HCT116 (cell line): ENCODE measurements around the gene EYA4. TPM values are rescaled to one million over a fixed set of nuclear protein-coding genes. Genes with fewer than 3 reads are reported as not detected.
A peak's percentile ranks its signal among the peaks of the same experiment; 100 is the strongest.

Experiments
- ATAC-seq: fragments of 200-7000 bp; cut with Tn5 transposase; 2 replicates; pipeline ENCODE4 v1.9.1; 2020; ENCODE audit warnings: mild to moderate bottlenecking, moderate library complexity
- BruUV-seq: library from RNA; stranded (reverse); fragments of 400-500 nt; replicated peaks from 2 replicates; lab custom pipeline; 2021; lab: Mats Ljungman, UMichigan
- CTCF ChIA-PET: fragments of 300-600 bp; sonication (Branson Sonifier 250); formaldehyde crosslinking; loops from one replicate; lab custom pipeline; 2021; ENCODE audit warnings: antibody characterized with exemption; lab: Charles Lee
- POLR2A ChIA-PET: fragments of 300-600, 350-600 bp; sonication (Branson Sonifier 250); formaldehyde crosslinking; loops from one replicate; lab custom pipeline; 2021; ENCODE audit warnings: antibody characterized with exemption; lab: Charles Lee
- RAD21 ChIA-PET, 2 experiments: fragments of 300-600 bp; sonication (Branson Sonifier 250); formaldehyde crosslinking; loops; one replicate each; lab custom pipeline; 2023; ENCODE audit warnings: low total read pairs in 2 of 2; ENCODE audit not compliant: uncharacterized antibody in 2 of 2, unreplicated experiment in 2 of 2, low non-redundant PET in 1 of 2; lab: Charles Lee
- DNase-seq: peaks from one replicate; pipeline ENCODE4 v3.0.0-alpha.2; 2010; ENCODE audit warnings: low read depth, low spot score
- H2AFZ ChIP-seq: fragments of 200-600 bp; shearing (Covaris generic), sonication (generic); 2 replicates; pipeline ENCODE4 v1.6.1; 2017; ENCODE audit warnings: low read depth, mixed run types, mixed read lengths, antibody characterized with exemption, low read length; ENCODE audit not compliant: poor library complexity, severe bottlenecking
- H3K27ac ChIP-seq: 2 replicates; pipeline ENCODE4 v1.5.1; 2012; ENCODE audit warnings: low read depth, low read length
- H3K27me3 ChIP-seq: fragments of 200-600 bp; sonication (generic); 2 replicates; pipeline ENCODE4 v1.6.1; 2016; ENCODE audit warnings: mixed run types, low read length, mixed read lengths; ENCODE audit not compliant: insufficient read depth
- H3K36me3 ChIP-seq, 2 experiments: fragments of 200-500 bp in 1 of 2; fragments of 200-600 bp in 1 of 2; sonication (Bioruptor generic) in 1 of 2; sonication (generic) in 1 of 2; 2 replicates each; pipeline versions ENCODE4 v1.5.1 to v1.6.1; 2014 to 2016; ENCODE audit warnings: low read length in 2 of 2, inconsistent platforms in 1 of 2, mixed read lengths in 1 of 2, mixed run types in 1 of 2; ENCODE audit not compliant: insufficient read depth in 2 of 2, control insufficient read depth in 1 of 2
- H3K4me1 ChIP-seq, 2 experiments: fragments of 200-600 bp in 1 of 2; sonication (generic) in 1 of 2; 2 replicates each; pipeline versions ENCODE4 v1.5.1 to v1.6.1; 2012 to 2017; ENCODE audit warnings: low read length in 2 of 2, inconsistent platforms in 1 of 2, mild to moderate bottlenecking in 1 of 2, mixed read lengths in 1 of 2, mixed run types in 1 of 2, moderate library complexity in 1 of 2; ENCODE audit not compliant: insufficient read depth in 2 of 2, control insufficient read depth in 1 of 2
- H3K4me2 ChIP-seq: fragments of 200-600 bp; sonication (generic); 2 replicates; pipeline ENCODE4 v1.6.1; 2017; ENCODE audit warnings: mixed run types, low read length, mixed read lengths
- H3K4me3 ChIP-seq, 2 experiments: fragments of 200-600 bp in 1 of 2; sonication (generic) in 1 of 2; replicated peaks in 1 of 2; 2 replicates each; pipeline ENCODE4 v1.5.1; 2011 to 2016; ENCODE audit warnings: low read length in 2 of 2, control low read depth in 1 of 2, low read depth in 1 of 2, mild to moderate bottlenecking in 1 of 2, mixed read lengths in 1 of 2, mixed run types in 1 of 2
- H3K79me2 ChIP-seq: fragments of 200-600 bp; sonication (generic); 2 replicates; pipeline ENCODE4 v1.6.1; 2017; ENCODE audit warnings: mild to moderate bottlenecking, mixed run types, low read length, moderate library complexity, mixed read lengths; ENCODE audit not compliant: insufficient read depth
- H3K9ac ChIP-seq: fragments of 200-600 bp; sonication (generic); 2 replicates; pipeline ENCODE4 v1.6.1; 2016; ENCODE audit warnings: low read length, mixed read lengths
- H3K9me2 ChIP-seq: fragments of 200-600 bp; sonication (generic), shearing (Covaris generic); 2 replicates; pipeline ENCODE4 v1.6.1; 2017; ENCODE audit warnings: mixed run types, mild to moderate bottlenecking, moderate library complexity; ENCODE audit not compliant: insufficient read depth
- H3K9me3 ChIP-seq, 2 experiments: fragments of 200-500 bp in 1 of 2; fragments of 200-600 bp in 1 of 2; sonication (Bioruptor generic) in 1 of 2; sonication (generic) in 1 of 2; 2 replicates each; pipeline ENCODE4 v1.6.1; 2014 to 2017; ENCODE audit warnings: low read length in 2 of 2, mixed read lengths in 2 of 2, inconsistent platforms in 1 of 2, low read depth in 1 of 2, mild to moderate bottlenecking in 1 of 2, mixed run types in 1 of 2, moderate library complexity in 1 of 2; ENCODE audit not compliant: control insufficient read depth in 1 of 2, insufficient read depth in 1 of 2
- H4K20me1 ChIP-seq: fragments of 200-600 bp; sonication (generic), shearing (Covaris generic); 2 replicates; pipeline ENCODE4 v1.6.1; 2017; ENCODE audit warnings: mixed run types, mild to moderate bottlenecking, moderate library complexity; ENCODE audit not compliant: insufficient read depth
- ATF3 ChIP-seq: IDR thresholded peaks from 2 replicates; pipeline ENCODE4 v1.6.1; 2012
- CBX3 ChIP-seq: IDR thresholded peaks from 2 replicates; pipeline ENCODE4 v1.6.1; 2012; ENCODE audit warnings: low read depth
- CEBPB ChIP-seq: IDR thresholded peaks from 2 replicates; pipeline ENCODE4 v1.6.1; 2012; ENCODE audit warnings: low read depth
- CTCF ChIP-seq, 3 experiments: fragments of 200-600 bp in 1 of 3; sonication (generic) in 1 of 3; IDR thresholded peaks in 2 of 3; conservative IDR thresholded peaks in 1 of 3; 2 replicates each; pipeline ENCODE4 v1.5.1; 2012 to 2017; ENCODE audit warnings: low read depth in 2 of 3, low read length in 2 of 3, antibody characterized with exemption in 1 of 3, borderline replicate concordance in 1 of 3, control low read depth in 1 of 3, mild to moderate bottlenecking in 1 of 3, mixed read lengths in 1 of 3, mixed run types in 1 of 3, moderate library complexity in 1 of 3; ENCODE audit not compliant: insufficient read depth in 1 of 3
- EGR1 ChIP-seq: IDR thresholded peaks from 2 replicates; pipeline ENCODE4 v1.6.1; 2012; ENCODE audit warnings: low read depth
- EZH2phosphoT487 ChIP-seq: fragments of 200-600 bp; IDR thresholded peaks from 2 replicates; pipeline ENCODE4 v1.6.1; 2018; ENCODE audit warnings: antibody characterized with exemption, borderline replicate concordance
- MAX ChIP-seq: IDR thresholded peaks from 2 replicates; pipeline ENCODE4 v1.6.1; 2012
- POLR2A ChIP-seq: IDR thresholded peaks from 2 replicates; pipeline ENCODE4 v1.7.0; 2011; ENCODE audit warnings: borderline replicate concordance; ENCODE audit not compliant: insufficient read depth, insufficient read length; ENCODE audit errors: extremely low read depth
- POLR2AphosphoS5 ChIP-seq: IDR thresholded peaks from 2 replicates; pipeline ENCODE4 v1.6.1; 2011; ENCODE audit warnings: mild to moderate bottlenecking, low read depth, low read length, moderate library complexity
- RAD21 ChIP-seq: IDR thresholded peaks from 2 replicates; pipeline ENCODE4 v1.6.1; 2012; ENCODE audit warnings: low read depth, mild to moderate bottlenecking
- SIN3A ChIP-seq: IDR thresholded peaks from 2 replicates; pipeline ENCODE4 v1.6.1; 2012; ENCODE audit warnings: low read depth
- SRF ChIP-seq: IDR thresholded peaks from 2 replicates; pipeline ENCODE4 v1.6.1; 2012; ENCODE audit warnings: low read depth
- TCF7L2 ChIP-seq: IDR thresholded peaks from 2 replicates; pipeline ENCODE4 v1.7.0; 2011; ENCODE audit warnings: borderline replicate concordance, inconsistent platforms; ENCODE audit not compliant: insufficient read depth, insufficient read length; ENCODE audit errors: extremely low read depth
- ZFX ChIP-seq: fragments of 450-650 bp; IDR thresholded peaks from 2 replicates; pipeline ENCODE4 v1.6.1; 2017
- intact Hi-C: fragments of 100-400 bp; cut with micrococcal nuclease; formaldehyde crosslinking; loops from 2 replicates; pipeline ENCODE4 v1.10.0; 2022
- total RNA-seq: library from RNA; stranded (reverse); gene quantifications from one replicate; pipeline ENCODE4 v1.2.1, GENCODE V29; 2021; ENCODE audit not compliant: unreplicated experiment
- TF ChIP-seq, protein P1 (sequence below): IDR thresholded peaks from 2 replicates; pipeline ENCODE4 v1.6.1; 2011; ENCODE audit warnings: mild to moderate bottlenecking, low read length, moderate library complexity; ENCODE audit not compliant: insufficient replicate concordance; ENCODE audit errors: extremely low read depth

Gene EYA4
- total RNA-seq, 1 experiment from 2014 or later = not detected

GRCh38 chr6:133505681-133506080, 264.5 kb downstream of the EYA4 start:
- Histone ChIP-seq H3K9me2 (no peaks in the 10 kb centered on the region), H3K36me3 (no peaks in the 10 kb centered on the region), H3K9ac (no peak overlapping the region), H3K27ac (no peak overlapping the region), H3K4me3 (no peak overlapping the region), H3K79me2 (no peaks in the 10 kb centered on the region), H3K9me3 (no peaks in the 10 kb centered on the region), H3K27me3 (no peaks in the 10 kb centered on the region; the same call in 1 of the 2 replicates), H2AFZ (no peak overlapping the region), H3K4me2 (no peak overlapping the region), H4K20me1 (no peaks in the 10 kb centered on the region), H3K4me1 (no peaks in the 10 kb centered on the region)
- ChIA-PET CTCF (no interaction called here), RAD21 (no interaction called here), POLR2A (no interaction called here)
- BruUV-seq = no TSS peak
- ATAC-seq (no peak), DNase-seq (no peak)
- intact Hi-C loops = no loop called here
- TF ChIP-seq ATF3 (no peak), POLR2A (no peak), EZH2phosphoT487 (no peak), SIN3A (no peak), MAX (no peak), EGR1 (no peak), CEBPB (no peak), TCF7L2 (no peak), POLR2AphosphoS5 (no peak), RAD21 (no peak), ZFX (no peak), SRF (no peak)

DNA sequence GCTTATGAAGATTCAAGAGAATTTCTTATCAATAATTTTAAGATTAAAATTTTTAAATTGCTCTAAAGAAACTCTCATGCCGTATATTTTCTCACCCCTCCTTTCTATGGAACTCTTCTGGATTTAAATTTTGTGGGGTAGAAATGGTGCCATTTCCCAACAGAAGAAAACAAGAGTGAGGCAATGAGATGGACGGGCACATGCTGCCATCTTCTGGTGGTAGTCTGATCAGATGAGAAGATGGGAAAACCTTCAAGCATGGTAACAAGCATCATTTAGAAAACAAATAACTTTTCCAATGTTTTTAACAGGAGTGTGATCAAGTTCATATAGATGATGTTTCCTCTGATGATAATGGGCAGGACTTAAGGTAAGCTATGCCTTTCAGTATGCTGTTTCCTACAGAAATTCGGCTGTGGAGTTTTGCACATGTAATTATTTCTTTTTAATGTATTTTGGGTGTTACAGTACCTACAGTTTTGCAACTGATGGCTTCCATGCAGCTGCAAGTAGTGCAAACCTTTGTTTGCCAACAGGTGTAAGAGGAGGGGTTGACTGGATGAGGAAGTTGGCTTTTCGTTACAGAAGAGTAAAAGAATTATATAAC, 271.4 kb downstream of the EYA4 start:
- POLR2A ChIA-PET = no interaction called here
- peak; percentile 75 for ATAC-seq
- CTCF ChIA-PET = interaction anchor here (1.0 kb wide), 1 partner anchor 682 kb away, joined by 3 read pairs; no protein-coding TSS in a partner anchor

More for the DNA sequence above, 271.4 kb downstream of the EYA4 start:
- no peak overlapping the region for H3K9ac ChIP-seq
- H4K20me1 ChIP-seq = no peaks in the 10 kb centered on the region
- intact Hi-C loops = loop anchor here (1.0 to 5.0 kb wide), 6 partner anchors 225 to 980 kb away; no protein-coding TSS in a partner anchor
- H2AFZ ChIP-seq = peak overlapping the region; percentile 46
- H3K36me3 ChIP-seq = no peaks in the 10 kb centered on the region
- TF ChIP-seq CEBPB (no peak), MAX (no peak), RAD21 (peak; percentile 86), CBX3 (0 out of 2 replicates have a peak, but pooled peaks have one; percentile 39), CTCF (IDR thresholded peaks at IDR 0.05 in 2 of 3, conservative IDR thresholded peaks at IDR 0.05 in 1 of 3; ENCODE audit: borderline replicate concordance in 1 of 3, insufficient read depth in 1 of 3, low read depth in 2 of 3, low read length in 2 of 3) (peak; percentile 58 to 84 (median 72))
- TF ChIP-seq, protein P1, sequence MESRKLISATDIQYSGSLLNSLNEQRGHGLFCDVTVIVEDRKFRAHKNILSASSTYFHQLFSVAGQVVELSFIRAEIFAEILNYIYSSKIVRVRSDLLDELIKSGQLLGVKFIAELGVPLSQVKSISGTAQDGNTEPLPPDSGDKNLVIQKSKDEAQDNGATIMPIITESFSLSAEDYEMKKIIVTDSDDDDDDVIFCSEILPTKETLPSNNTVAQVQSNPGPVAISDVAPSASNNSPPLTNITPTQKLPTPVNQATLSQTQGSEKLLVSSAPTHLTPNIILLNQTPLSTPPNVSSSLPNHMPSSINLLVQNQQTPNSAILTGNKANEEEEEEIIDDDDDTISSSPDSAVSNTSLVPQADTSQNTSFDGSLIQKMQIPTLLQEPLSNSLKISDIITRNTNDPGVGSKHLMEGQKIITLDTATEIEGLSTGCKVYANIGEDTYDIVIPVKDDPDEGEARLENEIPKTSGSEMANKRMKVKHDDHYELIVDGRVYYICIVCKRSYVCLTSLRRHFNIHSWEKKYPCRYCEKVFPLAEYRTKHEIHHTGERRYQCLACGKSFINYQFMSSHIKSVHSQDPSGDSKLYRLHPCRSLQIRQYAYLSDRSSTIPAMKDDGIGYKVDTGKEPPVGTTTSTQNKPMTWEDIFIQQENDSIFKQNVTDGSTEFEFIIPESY = no peak
- H3K27me3 ChIP-seq = no peaks in the 10 kb centered on the region
- no peaks in the 10 kb centered on the region for H3K79me2 ChIP-seq
- H3K4me2 ChIP-seq = no peak overlapping the region
- RAD21 ChIA-PET = no interaction called here
- H3K4me1 ChIP-seq = no peaks in the 10 kb centered on the region
- no peaks in the 10 kb centered on the region for H3K9me3 ChIP-seq
- no peaks in the 10 kb centered on the region for H3K9me2 ChIP-seq
- no TSS peak for BruUV-seq
- no peak overlapping the region for H3K27ac ChIP-seq
- no peak overlapping the region for H3K4me3 ChIP-seq
- peak; percentile 44 for DNase-seq
